GM12878 (cell line): ENCODE data around the gene HSBP1L1.
"Not testable (repeated sequence)": the region's sequence is repeated elsewhere in the genome, so short reads cannot be mapped to it uniquely, and the experiment has no call there.

Source experiments
- BHLHE40 ChIP-seq, 2 experiments: fragments of 450-650 bp in 1 of 2; IDR thresholded peaks; 2 replicates each; pipeline ENCODE4 v1.6.1; 2011 to 2017; ENCODE audit warnings: low read depth in 2 of 2, borderline replicate concordance in 1 of 2, improper control_type of control experiment in 1 of 2, low read length in 1 of 2, mild to moderate bottlenecking in 1 of 2
- POLR2A ChIP-seq: IDR thresholded peaks from 2 replicates; pipeline ENCODE4 v1.6.1; 2011; ENCODE audit warnings: low read depth, mild to moderate bottlenecking, low read length

GRCh38 chr18:79960161-79960801, 4.2 kb upstream of the HSBP1L1 start:
- TF ChIP-seq BHLHE40 (IDR thresholded peaks at IDR 0.05; ENCODE audit: borderline replicate concordance in 1 of 2, low read depth in 2 of 2, low read length in 1 of 2), result peak in 1 of 2 experiments; percentile 73; a peak in 2 of 4 replicates
- not testable (repeated sequence) for TF ChIP-seq POLR2A
